Ammon's horn (tissue), 1 donor: ENCODE measurements around the gene PSG3.
"Not testable (repeated sequence)": the region's sequence is repeated elsewhere in the genome, so short reads cannot be mapped to it uniquely, and the experiment has no call there.

ENCODE experiments used
- DNase-seq: peaks from one replicate; pipeline ENCODE4 v3.0.0-alpha.2; 2016; ENCODE audit warnings: low spot score

The PSG3 gene

GRCh38 chr19:42695811-42696503 is 44.3 kb downstream of the PSG3 start:
- DNase-seq = no peak

- peak; percentile 1 for DNase-seq
Measured at GRCh38 chr19:42693760-42694350, 46.4 kb downstream of the PSG3 start.

GRCh38 chr19:42683917-42684513 is 56.3 kb downstream of the PSG3 start:
- DNase-seq = no peak

- DNase-seq = not testable (repeated sequence)
Measured at GRCh38 chr19:42676326-42676725, 64.0 kb downstream of the PSG3 start.

- DNase-seq = not testable (repeated sequence)
Measured at GRCh38 chr19:42674549-42674948, 65.7 kb downstream of the PSG3 start.
